PC-9 (cell line): ENCODE measurements around the gene CD1D. TPM values are rescaled to one million over a fixed set of nuclear protein-coding genes. Genes with fewer than 3 reads are reported as not detected.

Source experiments
- BruUV-seq: library from RNA; stranded (reverse); fragments of 400-500 nt; replicated peaks from 2 replicates; lab custom pipeline; 2021; lab: Mats Ljungman, UMichigan
- CTCF ChIA-PET: fragments of 300-600 bp; sonication (Branson Sonifier 250); formaldehyde crosslinking; loops from one replicate; lab custom pipeline; 2022; ENCODE audit warnings: antibody characterized with exemption; lab: Charles Lee
- POLR2A ChIA-PET: fragments of 300-600 bp; sonication (Branson Sonifier 250); formaldehyde crosslinking; loops from one replicate; lab custom pipeline; 2022; ENCODE audit warnings: antibody characterized with exemption; ENCODE audit not compliant: unreplicated experiment; lab: Charles Lee
- DNase-seq, 2 experiments: peaks; one replicate each; pipeline versions ENCODE4 v3.0.0 to v3.0.0-alpha.2; 2015 to 2022; ENCODE audit warnings: mixed read lengths in 1 of 2
- H2AFZ ChIP-seq: fragments of 200-600 bp; sonication (generic); 2 replicates; pipeline ENCODE4 v1.8.1; 2017; ENCODE audit warnings: antibody characterized with exemption
- H3F3A ChIP-seq: fragments of 200-600 bp; sonication (generic); 2 replicates; pipeline ENCODE4 v1.8.1; 2017; ENCODE audit warnings: antibody characterized with exemption, mild to moderate bottlenecking, low read depth; ENCODE audit not compliant: insufficient read depth
- H3K27ac ChIP-seq: fragments of 200-600 bp; sonication (generic); 2 replicates; pipeline ENCODE4 v1.6.1; 2016; ENCODE audit warnings: mixed run types
- H3K27me3 ChIP-seq: fragments of 200-600 bp; sonication (generic); 2 replicates; pipeline ENCODE4 v1.6.1; 2016; ENCODE audit warnings: low read depth, mixed run types; ENCODE audit not compliant: insufficient read depth
- H3K36me3 ChIP-seq: fragments of 200-600 bp; sonication (generic); 2 replicates; pipeline ENCODE4 v1.6.1; 2016; ENCODE audit warnings: low read depth, mixed run types
- H3K4me1 ChIP-seq: fragments of 200-600 bp; sonication (generic); replicated peaks from 2 replicates; pipeline ENCODE4 v1.6.1; 2016; ENCODE audit warnings: mixed run types; ENCODE audit not compliant: insufficient read depth
- H3K4me2 ChIP-seq: fragments of 200-600 bp; sonication (generic); 2 replicates; pipeline ENCODE4 v1.6.1; 2017; ENCODE audit warnings: mixed run types
- H3K4me3 ChIP-seq: fragments of 200-600 bp; sonication (generic); 2 replicates; pipeline ENCODE4 v1.6.1; 2016; ENCODE audit warnings: mixed run types
- H3K79me2 ChIP-seq: fragments of 200-600 bp; sonication (generic); 2 replicates; pipeline ENCODE4 v1.6.1; 2017; ENCODE audit warnings: low read depth, mixed run types
- H3K9me2 ChIP-seq: fragments of 200-600 bp; sonication (generic); 2 replicates; pipeline ENCODE4 v1.8.1; 2017; ENCODE audit warnings: mild to moderate bottlenecking; ENCODE audit not compliant: insufficient read depth
- H3K9me3 ChIP-seq: fragments of 200-600 bp; sonication (generic); 2 replicates; pipeline ENCODE4 v1.8.1; 2016; ENCODE audit warnings: low read depth; ENCODE audit not compliant: insufficient read depth
- H4K20me1 ChIP-seq: fragments of 200-600 bp; sonication (generic); 2 replicates; pipeline ENCODE4 v1.8.1; 2017; ENCODE audit not compliant: insufficient read depth
- EZH2 ChIP-seq: fragments of 200-600 bp; sonication (generic); IDR thresholded peaks from 2 replicates; pipeline ENCODE4 v1.8.0; 2017; ENCODE audit warnings: antibody characterized with exemption, low read depth
- intact Hi-C: fragments of 100-400 bp; cut with micrococcal nuclease; formaldehyde crosslinking; loops from one replicate; pipeline ENCODE4 v1.10.0; 2022; ENCODE audit not compliant: unreplicated experiment
- total RNA-seq: library from RNA; stranded (reverse); gene quantifications from 2 replicates; pipeline ENCODE4 v1.2.3, GENCODE V29; 2021
- TF ChIP-seq, protein P1 (sequence below): fragments of 200-600 bp; sonication (generic); conservative IDR thresholded peaks from 2 replicates; pipeline ENCODE4 v1.6.1; 2017; ENCODE audit warnings: mixed run types, antibody characterized with exemption, mild to moderate bottlenecking, moderate library complexity

CD1D gene
- total RNA-seq, 1 experiment from 2014 or later: not detected

DNA sequence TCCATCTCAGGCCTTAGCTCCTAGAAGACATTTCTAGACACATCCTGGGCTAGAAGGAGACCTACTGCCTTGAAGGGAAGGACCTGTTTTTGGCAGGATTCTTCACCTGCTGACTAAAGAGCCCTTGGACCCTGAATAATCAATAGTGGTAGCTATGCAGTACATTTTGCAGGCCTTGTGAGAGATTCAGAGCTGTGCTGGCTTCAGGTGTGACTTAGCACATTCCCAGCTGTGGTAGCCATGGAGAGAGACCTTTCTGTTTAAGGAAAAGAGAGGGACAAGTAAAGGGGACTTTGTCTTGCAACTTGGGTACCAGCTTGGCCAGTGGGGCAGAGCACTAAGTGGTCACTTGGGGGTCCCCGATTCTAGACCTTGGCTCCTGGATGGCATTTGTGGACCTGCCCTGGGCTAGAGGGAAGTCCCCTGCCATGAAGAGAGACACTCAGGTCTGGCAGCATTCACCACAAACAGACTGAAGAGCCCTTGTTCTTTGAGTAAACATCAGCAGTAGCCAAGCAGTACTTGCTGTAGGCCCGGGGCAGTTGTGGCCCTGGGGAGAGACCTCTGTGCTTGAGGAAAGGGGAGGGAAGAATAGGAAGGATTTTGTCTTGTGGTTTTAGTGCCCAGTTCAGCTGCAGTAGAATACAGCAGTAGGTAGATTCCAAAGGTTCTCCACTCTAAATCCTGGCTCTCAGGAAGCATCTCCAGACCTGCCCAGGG lies 47.4 kb downstream of the CD1D start:
- no peak overlapping the region for H3K4me3 ChIP-seq
- ChIA-PET CTCF (no interaction called here), POLR2A (no interaction called here)
- no peaks in the 10 kb centered on the region for H3K4me1 ChIP-seq
- H3K27me3 ChIP-seq: no peaks in the 10 kb centered on the region
- no peak overlapping the region for H3K27ac ChIP-seq
- no peaks in the 10 kb centered on the region for H3K9me2 ChIP-seq
- H3K79me2 ChIP-seq: no peaks in the 10 kb centered on the region
- no peak overlapping the region for H2AFZ ChIP-seq
- intact Hi-C loops: no loop called here
- no peaks in the 10 kb centered on the region for H3F3A ChIP-seq
- H3K36me3 ChIP-seq: no peaks in the 10 kb centered on the region
- H3K9me3 ChIP-seq: no peaks in the 10 kb centered on the region
- H3K4me2 ChIP-seq: no peak overlapping the region
- TF ChIP-seq, protein P1, sequence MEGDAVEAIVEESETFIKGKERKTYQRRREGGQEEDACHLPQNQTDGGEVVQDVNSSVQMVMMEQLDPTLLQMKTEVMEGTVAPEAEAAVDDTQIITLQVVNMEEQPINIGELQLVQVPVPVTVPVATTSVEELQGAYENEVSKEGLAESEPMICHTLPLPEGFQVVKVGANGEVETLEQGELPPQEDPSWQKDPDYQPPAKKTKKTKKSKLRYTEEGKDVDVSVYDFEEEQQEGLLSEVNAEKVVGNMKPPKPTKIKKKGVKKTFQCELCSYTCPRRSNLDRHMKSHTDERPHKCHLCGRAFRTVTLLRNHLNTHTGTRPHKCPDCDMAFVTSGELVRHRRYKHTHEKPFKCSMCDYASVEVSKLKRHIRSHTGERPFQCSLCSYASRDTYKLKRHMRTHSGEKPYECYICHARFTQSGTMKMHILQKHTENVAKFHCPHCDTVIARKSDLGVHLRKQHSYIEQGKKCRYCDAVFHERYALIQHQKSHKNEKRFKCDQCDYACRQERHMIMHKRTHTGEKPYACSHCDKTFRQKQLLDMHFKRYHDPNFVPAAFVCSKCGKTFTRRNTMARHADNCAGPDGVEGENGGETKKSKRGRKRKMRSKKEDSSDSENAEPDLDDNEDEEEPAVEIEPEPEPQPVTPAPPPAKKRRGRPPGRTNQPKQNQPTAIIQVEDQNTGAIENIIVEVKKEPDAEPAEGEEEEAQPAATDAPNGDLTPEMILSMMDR: no peak
- no peak for TF ChIP-seq EZH2
- no peak for DNase-seq
- no peaks in the 10 kb centered on the region for H4K20me1 ChIP-seq
- no TSS peak for BruUV-seq

Other genes with a start within 250 kb of the CD1D start
- 25.8 and 30.7 TPM in 2 replicates for gene KIRREL1, start 187.2 kb upstream of the CD1D start, total RNA-seq
- gene CD1A, start 73.5 kb downstream of the CD1D start, total RNA-seq: not detected in 2 replicates
- gene CD1C, start 109.0 kb downstream of the CD1D start, total RNA-seq: not detected in 2 replicates
- gene CD1B, start 150.6 kb downstream of the CD1D start, total RNA-seq: not detected in 2 replicates
- not detected in 2 replicates for gene CD1E, start 173.0 kb downstream of the CD1D start, total RNA-seq
- not detected in 2 replicates for gene OR10T2, start 218.6 kb downstream of the CD1D start, total RNA-seq
- gene OR10K2, start 245.3 kb downstream of the CD1D start, total RNA-seq: not detected in 2 replicates